ENCODE data around the gene PPIL6. TPM values are rescaled to one million over a fixed set of nuclear protein-coding genes. Genes with fewer than 3 reads are reported as not detected.

PPIL6 gene
- polyA plus RNA-seq, 1 of the 3 experiments (the other 2 are of a cell fraction), result 1.1 TPM

GRCh38 chr6:109389650-109390274, 50.7 kb downstream of the PPIL6 start:
- Histone ChIP-seq H3K9me3 (no peaks in the 10 kb centered on the region), H3F3A (replicated peaks; ENCODE audit: insufficient read depth) (no peaks in the 10 kb centered on the region), H3K4me1 (ENCODE audit: control insufficient read depth in 1 of 2, insufficient read depth in 2 of 2, low read depth in 1 of 2, low read length in 1 of 2) (peaks cover 2 to 7% of the 10 kb centered on the region in 2 experiments; a peak in 2 of 4 replicates), H3K79me2 (ENCODE audit: insufficient read depth) (no peaks in the 10 kb centered on the region), H3K36me3 (replicated peaks in 1 of 2; ENCODE audit: control insufficient read depth in 1 of 2, insufficient read depth in 2 of 2, low read length in 1 of 2) (no peaks in the 10 kb centered on the region), H3K4me3 (ENCODE audit: low read depth in 2 of 2, low read length in 1 of 2) (no peak overlapping the region), H3K9me2 (no peaks in the 10 kb centered on the region), H3K27me3 (ENCODE audit: insufficient read depth) (no peaks in the 10 kb centered on the region), H3K27ac (ENCODE audit: low read depth in 2 of 2, low read length in 1 of 2) (no peak overlapping the region), H2AFZ (ENCODE audit: low read depth) (no peak overlapping the region), H4K20me1 (ENCODE audit: insufficient read depth) (no peaks in the 10 kb centered on the region), H3K9ac (no peak overlapping the region), H3K4me2 (peak overlapping the region; percentile 2; the same call in 1 of the 2 replicates)
- TF ChIP-seq FOSL2 (IDR thresholded peaks at IDR 0.05; ENCODE audit: borderline replicate concordance, low read depth) (no peak), USF2 (IDR thresholded peaks at IDR 0.05; ENCODE audit: borderline replicate concordance, low read depth, low read length) (no peak), TCF12 (IDR thresholded peaks at IDR 0.05) (peak; percentile 42), EP300 (IDR thresholded peaks at IDR 0.05; ENCODE audit: borderline replicate concordance in 1 of 2, low read depth in 1 of 2, low read length in 1 of 2) (0 out of 4 replicates have a peak, but pooled peaks of 1 of the 2 experiments have one; percentile 8), FOXM1 (IDR thresholded peaks at IDR 0.05; ENCODE audit: low read depth) (no peak), SIN3A (IDR thresholded peaks at IDR 0.05; ENCODE audit: borderline replicate concordance, low read depth, low read length) (no peak), SMC3 (IDR thresholded peaks at IDR 0.05; ENCODE audit: low read depth, low read length) (no peak)
- TF ChIP-seq, protein P1, sequence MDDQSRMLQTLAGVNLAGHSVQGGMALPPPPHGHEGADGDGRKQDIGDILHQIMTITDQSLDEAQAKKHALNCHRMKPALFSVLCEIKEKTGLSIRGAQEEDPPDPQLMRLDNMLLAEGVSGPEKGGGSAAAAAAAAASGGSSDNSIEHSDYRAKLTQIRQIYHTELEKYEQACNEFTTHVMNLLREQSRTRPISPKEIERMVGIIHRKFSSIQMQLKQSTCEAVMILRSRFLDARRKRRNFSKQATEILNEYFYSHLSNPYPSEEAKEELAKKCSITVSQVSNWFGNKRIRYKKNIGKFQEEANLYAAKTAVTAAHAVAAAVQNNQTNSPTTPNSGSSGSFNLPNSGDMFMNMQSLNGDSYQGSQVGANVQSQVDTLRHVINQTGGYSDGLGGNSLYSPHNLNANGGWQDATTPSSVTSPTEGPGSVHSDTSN (IDR thresholded peaks at IDR 0.05), result peak; percentile 37; the same call in 1 of the 2 replicates
- TF ChIP-seq, protein P2, sequence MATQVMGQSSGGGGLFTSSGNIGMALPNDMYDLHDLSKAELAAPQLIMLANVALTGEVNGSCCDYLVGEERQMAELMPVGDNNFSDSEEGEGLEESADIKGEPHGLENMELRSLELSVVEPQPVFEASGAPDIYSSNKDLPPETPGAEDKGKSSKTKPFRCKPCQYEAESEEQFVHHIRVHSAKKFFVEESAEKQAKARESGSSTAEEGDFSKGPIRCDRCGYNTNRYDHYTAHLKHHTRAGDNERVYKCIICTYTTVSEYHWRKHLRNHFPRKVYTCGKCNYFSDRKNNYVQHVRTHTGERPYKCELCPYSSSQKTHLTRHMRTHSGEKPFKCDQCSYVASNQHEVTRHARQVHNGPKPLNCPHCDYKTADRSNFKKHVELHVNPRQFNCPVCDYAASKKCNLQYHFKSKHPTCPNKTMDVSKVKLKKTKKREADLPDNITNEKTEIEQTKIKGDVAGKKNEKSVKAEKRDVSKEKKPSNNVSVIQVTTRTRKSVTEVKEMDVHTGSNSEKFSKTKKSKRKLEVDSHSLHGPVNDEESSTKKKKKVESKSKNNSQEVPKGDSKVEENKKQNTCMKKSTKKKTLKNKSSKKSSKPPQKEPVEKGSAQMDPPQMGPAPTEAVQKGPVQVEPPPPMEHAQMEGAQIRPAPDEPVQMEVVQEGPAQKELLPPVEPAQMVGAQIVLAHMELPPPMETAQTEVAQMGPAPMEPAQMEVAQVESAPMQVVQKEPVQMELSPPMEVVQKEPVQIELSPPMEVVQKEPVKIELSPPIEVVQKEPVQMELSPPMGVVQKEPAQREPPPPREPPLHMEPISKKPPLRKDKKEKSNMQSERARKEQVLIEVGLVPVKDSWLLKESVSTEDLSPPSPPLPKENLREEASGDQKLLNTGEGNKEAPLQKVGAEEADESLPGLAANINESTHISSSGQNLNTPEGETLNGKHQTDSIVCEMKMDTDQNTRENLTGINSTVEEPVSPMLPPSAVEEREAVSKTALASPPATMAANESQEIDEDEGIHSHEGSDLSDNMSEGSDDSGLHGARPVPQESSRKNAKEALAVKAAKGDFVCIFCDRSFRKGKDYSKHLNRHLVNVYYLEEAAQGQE (IDR thresholded peaks at IDR 0.05; ENCODE audit: low read depth, low read length), result no peak
- POLR2A ChIA-PET, result no interaction called here
- DNase-seq, result no peak
- 55% methylated on average over 6 of the region's 6 CpGs for WGBS (ENCODE audit: low lambda C conversion rate)
- CTCF ChIA-PET, result interaction anchor here (0.8 to 2.5 kb wide), 3 partner anchors 14 to 202 kb away, joined by 3 to 18 read pairs (median 6); no protein-coding TSS in a partner anchor

DNA sequence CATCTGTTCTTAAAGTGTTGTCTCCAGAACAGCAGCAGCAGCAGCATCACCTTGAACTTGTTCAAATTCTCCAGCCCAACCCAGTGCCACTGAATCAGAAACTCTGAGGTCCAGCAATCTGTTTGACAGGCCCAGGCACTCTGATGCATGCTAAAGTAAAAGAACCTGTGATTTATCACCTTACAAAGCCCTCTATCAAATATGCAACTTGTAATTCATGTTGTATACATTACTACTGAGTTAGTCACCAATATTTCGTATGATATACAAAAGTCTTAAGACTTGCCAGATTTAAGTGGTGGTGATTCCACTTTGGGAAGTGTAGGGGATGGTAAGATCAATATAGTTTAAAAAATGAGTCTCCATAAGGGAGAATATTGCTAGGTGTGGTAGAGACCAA, 52.2 kb downstream of the PPIL6 start:
- CTCF ChIA-PET, result interaction anchor here (1.2 kb wide), 1 partner anchor 201 kb away, joined by 5 read pairs; no protein-coding TSS in a partner anchor
- TF ChIP-seq FOXJ3 (CRISPR knock-in tag; IDR thresholded peaks at IDR 0.05) (no peak), EP300 (IDR thresholded peaks at IDR 0.05; ENCODE audit: borderline replicate concordance in 1 of 2, low read depth in 1 of 2, low read length in 1 of 2) (no peak), CHD2 (IDR thresholded peaks at IDR 0.05; ENCODE audit: low read length, partially characterized antibody) (no peak), NRF1 (IDR thresholded peaks at IDR 0.05; ENCODE audit: low read depth, low read length) (no peak), ELF1 (IDR thresholded peaks at IDR 0.05) (no peak), SIN3A (IDR thresholded peaks at IDR 0.05; ENCODE audit: borderline replicate concordance, low read depth, low read length) (no peak), GABPA (IDR thresholded peaks at IDR 0.05; ENCODE audit: low read depth) (no peak), TCF12 (IDR thresholded peaks at IDR 0.05) (no peak)
- TF ChIP-seq, protein P3, sequence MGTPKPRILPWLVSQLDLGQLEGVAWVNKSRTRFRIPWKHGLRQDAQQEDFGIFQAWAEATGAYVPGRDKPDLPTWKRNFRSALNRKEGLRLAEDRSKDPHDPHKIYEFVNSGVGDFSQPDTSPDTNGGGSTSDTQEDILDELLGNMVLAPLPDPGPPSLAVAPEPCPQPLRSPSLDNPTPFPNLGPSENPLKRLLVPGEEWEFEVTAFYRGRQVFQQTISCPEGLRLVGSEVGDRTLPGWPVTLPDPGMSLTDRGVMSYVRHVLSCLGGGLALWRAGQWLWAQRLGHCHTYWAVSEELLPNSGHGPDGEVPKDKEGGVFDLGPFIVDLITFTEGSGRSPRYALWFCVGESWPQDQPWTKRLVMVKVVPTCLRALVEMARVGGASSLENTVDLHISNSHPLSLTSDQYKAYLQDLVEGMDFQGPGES (IDR thresholded peaks at IDR 0.05; ENCODE audit: low read depth, low read length), result no peak
- TF ChIP-seq, protein P1 (IDR thresholded peaks at IDR 0.05), result no peak

More for the DNA sequence above, 52.2 kb downstream of the PPIL6 start:
- H3K79me2 ChIP-seq (ENCODE audit: insufficient read depth), result no peaks in the 10 kb centered on the region
- 75% methylated on average over 1 of the region's 1 CpG for WGBS (ENCODE audit: low lambda C conversion rate)
- H2AFZ ChIP-seq (ENCODE audit: low read depth), result no peak overlapping the region
- H4K20me1 ChIP-seq (ENCODE audit: insufficient read depth), result no peaks in the 10 kb centered on the region
- H3K27ac ChIP-seq (ENCODE audit: low read depth in 2 of 2, low read length in 1 of 2), result no peak overlapping the region
- H3K9me2 ChIP-seq, result no peaks in the 10 kb centered on the region
- POLR2A ChIA-PET, result no interaction called here
- peaks cover 6 to 18% of the 10 kb centered on the region in 2 experiments; a peak in 3 of 4 replicates for H3K4me1 ChIP-seq (ENCODE audit: control insufficient read depth in 1 of 2, insufficient read depth in 2 of 2, low read depth in 1 of 2, low read length in 1 of 2)
- no peak overlapping the region for H3K4me3 ChIP-seq (ENCODE audit: low read depth in 2 of 2, low read length in 1 of 2)
- H3K4me2 ChIP-seq, result no peak overlapping the region
- no peaks in the 10 kb centered on the region for H3K27me3 ChIP-seq (ENCODE audit: insufficient read depth)
- no peak for DNase-seq
- H3K36me3 ChIP-seq (replicated peaks in 1 of 2; ENCODE audit: control insufficient read depth in 1 of 2, insufficient read depth in 2 of 2, low read length in 1 of 2), result no peaks in the 10 kb centered on the region
- H3K9ac ChIP-seq, result no peak overlapping the region
- H3K9me3 ChIP-seq, result no peaks in the 10 kb centered on the region
- no peaks in the 10 kb centered on the region for H3F3A ChIP-seq (replicated peaks; ENCODE audit: insufficient read depth)
